ENCODE data around the gene GLIS2.
A peak's percentile ranks its signal among the peaks of the same experiment; 100 is the strongest.

Gene GLIS2

GRCh38 chr16:4372578-4373355 lies 56.9 kb downstream of the GLIS2 start:
- DNase-seq = peak; percentile 77

- DNase-seq = no peak
Measured at GRCh38 chr16:4373356-4373908, 57.6 kb downstream of the GLIS2 start.

- DNase-seq = no peak
Measured at GRCh38 chr16:4373909-4374742, 58.3 kb downstream of the GLIS2 start.

GRCh38 chr16:4375717-4376116 lies 59.9 kb downstream of the GLIS2 start:
- no peak for DNase-seq

- DNase-seq = no peak
Measured at GRCh38 chr16:4376126-4376892, 60.4 kb downstream of the GLIS2 start.

GRCh38 chr16:4376893-4377572 lies 61.2 kb downstream of the GLIS2 start:
- DNase-seq = no peak

GRCh38 chr16:4377573-4378154 lies 61.8 kb downstream of the GLIS2 start:
- no peak for DNase-seq

GRCh38 chr16:4378161-4378666 lies 62.3 kb downstream of the GLIS2 start:
- DNase-seq = no peak

GRCh38 chr16:4378999-4379690 lies 63.3 kb downstream of the GLIS2 start:
- no peak for DNase-seq

- DNase-seq = no peak
Measured at GRCh38 chr16:4380119-4381063, 64.5 kb downstream of the GLIS2 start.

- no peak for DNase-seq
Measured at GRCh38 chr16:4381072-4381934, 65.4 kb downstream of the GLIS2 start.

GRCh38 chr16:4381935-4382794 lies 66.3 kb downstream of the GLIS2 start:
- DNase-seq = no peak

- no peak for DNase-seq
Measured at GRCh38 chr16:4382795-4383357, 67.0 kb downstream of the GLIS2 start.

- no peak for DNase-seq
Measured at GRCh38 chr16:4383591-4384444, 68.0 kb downstream of the GLIS2 start.

GRCh38 chr16:4384509-4384942 lies 68.7 kb downstream of the GLIS2 start:
- DNase-seq = no peak

GRCh38 chr16:4385066-4385788 lies 69.4 kb downstream of the GLIS2 start:
- no peak for DNase-seq
